Activated naive CD8-positive, alpha-beta T cell (primary cell): ENCODE data around the gene CCR5.
A peak's percentile ranks its signal among the peaks of the same experiment; 100 is the strongest.
"Not testable (repeated sequence)": the region's sequence is repeated elsewhere in the genome, so short reads cannot be mapped to it uniquely, and the experiment has no call there.

Experiments
- H3K27ac Mint-ChIP-seq: one replicate; pipeline ENCODE4 v1.8.0; 2021; ENCODE audit warnings: mixed read lengths
- H3K27me3 Mint-ChIP-seq: one replicate; pipeline ENCODE4 v1.8.0; 2021; ENCODE audit warnings: mixed read lengths
- H3K36me3 Mint-ChIP-seq: one replicate; pipeline ENCODE4 v1.8.0; 2021; ENCODE audit warnings: mixed read lengths
- H3K4me1 Mint-ChIP-seq: one replicate; pipeline ENCODE4 v1.8.0; 2021; ENCODE audit warnings: low read depth, mixed read lengths
- H3K4me3 Mint-ChIP-seq: one replicate; pipeline ENCODE4 v1.8.0; 2021; ENCODE audit warnings: mild to moderate bottlenecking, mixed read lengths
- H3K9me3 Mint-ChIP-seq: one replicate; pipeline ENCODE4 v1.8.0; 2021; ENCODE audit warnings: low read depth, mixed read lengths

Gene CCR5

GRCh38 chr3:46370839-46371518 is at the start of gene CCR5:
CCR5 (plus strand) TSS chr3:46370946; CDS start chr3:46372903, 1,957 bp downstream.
- Mint-ChIP-seq H3K9me3 (no peaks in the 10 kb centered on the region), H3K27ac (peak within 1 kb of the TSS; percentile 72), H3K27me3 (no peaks in the 10 kb centered on the region), H3K4me3 (peak within 1 kb of the TSS; percentile 5), H3K4me1 (peaks cover 60% of the 10 kb centered on the region), H3K36me3 (no peaks in the 10 kb centered on the region)

- Mint-ChIP-seq H3K27me3 (no peaks in the 10 kb centered on the region), H3K27ac (no peak overlapping the region), H3K36me3 (peaks cover 8% of the 10 kb centered on the region)
Measured at GRCh38 chr3:46321461-46322104, 49.2 kb upstream of the CCR5 start.

GRCh38 chr3:46324036-46324435 is 46.7 kb upstream of the CCR5 start:
- Mint-ChIP-seq H3K9me3 (no peaks in the 10 kb centered on the region), H3K36me3 (no peaks in the 10 kb centered on the region), H3K27me3 (no peaks in the 10 kb centered on the region), H3K4me1 (no peaks in the 10 kb centered on the region), H3K4me3 (no peak overlapping the region), H3K27ac (no peak overlapping the region)

More at GRCh38 chr3:46321461-46322104, 49.2 kb upstream of the CCR5 start:
- peaks cover 13% of the 10 kb centered on the region for H3K9me3 Mint-ChIP-seq
- H3K4me3 Mint-ChIP-seq = no peak overlapping the region
- H3K4me1 Mint-ChIP-seq = no peaks in the 10 kb centered on the region

GRCh38 chr3:46325645-46326300 is 45.0 kb upstream of the CCR5 start:
- H3K27ac Mint-ChIP-seq = no peak overlapping the region
- no peaks in the 10 kb centered on the region for H3K36me3 Mint-ChIP-seq
- H3K9me3 Mint-ChIP-seq = no peaks in the 10 kb centered on the region
- H3K4me1 Mint-ChIP-seq = no peaks in the 10 kb centered on the region
- no peaks in the 10 kb centered on the region for H3K27me3 Mint-ChIP-seq
- H3K4me3 Mint-ChIP-seq = no peak overlapping the region

GRCh38 chr3:46330676-46331075 is 40.1 kb upstream of the CCR5 start:
- not testable (repeated sequence) for H3K4me1 Mint-ChIP-seq, H3K36me3 Mint-ChIP-seq, H3K9me3 Mint-ChIP-seq, H3K27me3 Mint-ChIP-seq, H3K4me3 Mint-ChIP-seq, H3K27ac Mint-ChIP-seq

- peaks cover 11% of the 10 kb centered on the region for H3K36me3 Mint-ChIP-seq
Measured at GRCh38 chr3:46334741-46335478, 35.8 kb upstream of the CCR5 start.

GRCh38 chr3:46335541-46335940 is 35.2 kb upstream of the CCR5 start:
- Mint-ChIP-seq H3K27me3 (no peaks in the 10 kb centered on the region), H3K9me3 (peaks cover 22% of the 10 kb centered on the region), H3K36me3 (peaks cover 14% of the 10 kb centered on the region), H3K4me1 (peaks cover 3% of the 10 kb centered on the region), H3K4me3 (no peak overlapping the region), H3K27ac (no peak overlapping the region)

More at GRCh38 chr3:46334741-46335478, 35.8 kb upstream of the CCR5 start:
- H3K4me3 Mint-ChIP-seq = no peak overlapping the region
- peaks cover 18% of the 10 kb centered on the region for H3K9me3 Mint-ChIP-seq
- peaks cover 3% of the 10 kb centered on the region for H3K4me1 Mint-ChIP-seq
- H3K27ac Mint-ChIP-seq = no peak overlapping the region
- H3K27me3 Mint-ChIP-seq = no peaks in the 10 kb centered on the region

GRCh38 chr3:46337911-46338310 is 32.8 kb upstream of the CCR5 start:
- Mint-ChIP-seq H3K36me3 (peaks cover 14% of the 10 kb centered on the region), H3K4me1 (peaks cover 3% of the 10 kb centered on the region), H3K4me3 (no peak overlapping the region), H3K27ac (no peak overlapping the region), H3K9me3 (peaks cover 22% of the 10 kb centered on the region), H3K27me3 (no peaks in the 10 kb centered on the region)

- Mint-ChIP-seq H3K36me3 (peaks cover 14% of the 10 kb centered on the region), H3K27me3 (no peaks in the 10 kb centered on the region), H3K27ac (no peak overlapping the region), H3K4me3 (no peak overlapping the region), H3K9me3 (peaks cover 22% of the 10 kb centered on the region), H3K4me1 (peaks cover 3% of the 10 kb centered on the region)
Measured at GRCh38 chr3:46338840-46339239, 31.9 kb upstream of the CCR5 start.

- H3K27ac Mint-ChIP-seq = no peak overlapping the region
- peaks cover 17% of the 10 kb centered on the region for H3K36me3 Mint-ChIP-seq
- peaks cover 19% of the 10 kb centered on the region for H3K4me1 Mint-ChIP-seq
- no peaks in the 10 kb centered on the region for H3K27me3 Mint-ChIP-seq
- H3K4me3 Mint-ChIP-seq = no peak overlapping the region
- H3K9me3 Mint-ChIP-seq = peaks cover 16% of the 10 kb centered on the region
Measured at GRCh38 chr3:46344476-46344875, 26.3 kb upstream of the CCR5 start.

GRCh38 chr3:46348823-46349482 is 21.8 kb upstream of the CCR5 start:
- Mint-ChIP-seq H3K36me3 (peaks cover 11% of the 10 kb centered on the region), H3K4me1 (peaks cover 61% of the 10 kb centered on the region)

GRCh38 chr3:46349484-46350261 is 21.1 kb upstream of the CCR5 start:
- Mint-ChIP-seq H3K27me3 (no peaks in the 10 kb centered on the region), H3K27ac (peak overlapping the region; percentile 64), H3K9me3 (peaks cover 9% of the 10 kb centered on the region), H3K4me1 (peaks cover 68% of the 10 kb centered on the region), H3K36me3 (peaks cover 11% of the 10 kb centered on the region), H3K4me3 (peak overlapping the region; percentile 54)

More at GRCh38 chr3:46348823-46349482, 21.8 kb upstream of the CCR5 start:
- Mint-ChIP-seq H3K4me3 (peak overlapping the region; percentile 54), H3K27ac (peak overlapping the region; percentile 64), H3K27me3 (no peaks in the 10 kb centered on the region), H3K9me3 (peaks cover 9% of the 10 kb centered on the region)

GRCh38 chr3:46350262-46350565 is 20.5 kb upstream of the CCR5 start:
- peak overlapping the region; percentile 36 for H3K27ac Mint-ChIP-seq
- peak overlapping the region; percentile 24 for H3K4me3 Mint-ChIP-seq

GRCh38 chr3:46351646-46352045 is 19.1 kb upstream of the CCR5 start:
- H3K36me3 Mint-ChIP-seq = peaks cover 17% of the 10 kb centered on the region

More at GRCh38 chr3:46350262-46350565, 20.5 kb upstream of the CCR5 start:
- Mint-ChIP-seq H3K27me3 (peaks cover 3% of the 10 kb centered on the region), H3K4me1 (peaks cover 73% of the 10 kb centered on the region), H3K36me3 (peaks cover 14% of the 10 kb centered on the region), H3K9me3 (peaks cover 9% of the 10 kb centered on the region)

More at GRCh38 chr3:46351646-46352045, 19.1 kb upstream of the CCR5 start:
- Mint-ChIP-seq H3K27ac (no peak overlapping the region), H3K9me3 (peaks cover 9% of the 10 kb centered on the region), H3K4me3 (no peak overlapping the region), H3K4me1 (peaks cover 83% of the 10 kb centered on the region), H3K27me3 (peaks cover 7% of the 10 kb centered on the region)
